Activated CD4-positive, CD25-positive, alpha-beta regulatory T cell treated with anti-CD3 and anti-CD28 coated beads, Interleukin-2, amount 50 U/mL, for 16 hours (primary cell): ENCODE results near the gene RAD51B.

Experiments
- DNase-seq: peaks from one replicate; pipeline ENCODE4 v3.0.0-alpha.2; 2020; ENCODE audit warnings: low read depth, low spot score

RAD51B gene

DNA sequence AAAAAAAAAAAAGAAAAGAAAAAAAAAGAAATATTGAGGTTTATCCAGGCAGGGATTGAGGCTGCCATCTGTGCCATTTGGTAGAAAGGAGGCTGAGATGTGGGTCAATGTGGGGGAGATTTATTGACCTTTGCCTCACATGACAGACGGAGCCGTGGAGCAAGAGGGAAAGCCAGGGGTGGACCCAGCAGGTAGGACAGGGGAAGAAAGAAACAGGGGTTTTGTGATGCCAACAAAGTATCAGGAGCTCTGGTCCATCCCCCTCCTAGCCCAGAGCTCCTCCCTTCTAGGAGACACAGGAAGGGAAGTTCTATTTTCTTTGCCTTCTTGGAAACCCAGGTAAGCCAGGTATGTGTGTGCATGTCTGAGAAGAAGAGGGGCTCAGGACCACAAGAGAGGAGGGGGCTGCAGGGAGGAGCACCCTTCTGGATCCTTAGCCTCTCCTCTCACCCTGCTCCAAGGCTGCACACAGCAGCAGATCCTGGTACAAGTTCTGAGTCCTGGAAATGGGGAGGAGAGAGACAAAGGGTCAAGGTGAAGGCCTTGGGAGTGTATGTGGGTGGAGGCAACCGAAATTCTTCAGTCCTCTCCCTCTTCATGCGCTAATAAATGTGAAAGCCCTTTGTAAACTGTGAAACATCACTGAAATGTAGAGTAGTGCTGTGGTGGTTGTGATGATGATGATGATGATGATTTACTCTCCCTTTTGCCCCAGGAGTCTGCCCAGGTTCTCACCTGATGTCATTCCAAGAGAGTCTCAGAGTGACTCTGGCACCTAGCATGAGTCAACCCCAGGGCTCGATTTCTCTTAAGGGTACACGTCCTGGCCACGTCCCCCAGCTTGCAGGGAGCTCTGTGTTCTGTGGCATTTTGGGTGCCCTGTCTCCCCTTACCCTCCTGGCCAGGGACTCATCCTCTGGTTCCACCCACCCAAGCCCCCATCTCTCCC is 947.0 kb downstream of the RAD51B start:
- DNase-seq, result no peak

DNA sequence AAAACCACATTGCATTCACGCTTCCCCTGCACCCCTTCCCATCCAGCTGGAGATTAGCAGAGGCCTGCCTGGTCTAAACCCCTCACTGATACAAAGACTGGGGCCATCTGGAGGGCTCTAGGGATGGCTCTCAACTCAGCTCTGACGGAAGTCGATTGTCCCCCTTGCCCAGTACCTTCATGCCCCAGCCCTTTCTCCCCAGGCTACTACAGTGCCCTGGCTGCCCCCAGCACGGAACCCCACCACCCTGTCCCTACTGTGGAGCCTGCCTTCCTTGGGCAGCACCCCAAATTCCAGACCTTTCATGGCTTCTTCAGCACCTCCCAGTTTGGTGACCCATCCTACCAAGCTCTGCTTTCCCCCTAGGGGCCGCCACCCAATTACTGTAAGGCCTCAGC is 947.7 kb downstream of the RAD51B start:
- no peak for DNase-seq

DNA sequence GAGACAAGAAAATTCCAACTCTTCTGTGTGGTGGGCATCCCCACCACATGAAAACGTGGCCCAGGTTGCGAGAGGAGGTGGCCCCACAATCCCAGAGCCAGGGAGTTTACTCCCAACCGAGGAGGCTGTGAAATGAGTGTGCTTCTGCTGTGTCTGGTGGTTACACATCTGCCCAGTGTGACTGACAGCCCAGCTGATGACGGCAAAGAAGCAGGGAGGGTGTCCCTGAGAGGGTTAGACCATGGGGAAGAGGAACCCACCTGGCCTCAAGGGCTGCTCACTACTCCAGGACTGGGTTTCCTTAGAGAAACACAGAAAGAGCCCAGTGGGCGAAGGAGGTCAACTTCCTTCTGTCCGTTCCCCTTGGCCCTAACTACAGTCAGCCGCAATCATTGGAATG is 948.7 kb downstream of the RAD51B start:
- DNase-seq, result no peak

DNA sequence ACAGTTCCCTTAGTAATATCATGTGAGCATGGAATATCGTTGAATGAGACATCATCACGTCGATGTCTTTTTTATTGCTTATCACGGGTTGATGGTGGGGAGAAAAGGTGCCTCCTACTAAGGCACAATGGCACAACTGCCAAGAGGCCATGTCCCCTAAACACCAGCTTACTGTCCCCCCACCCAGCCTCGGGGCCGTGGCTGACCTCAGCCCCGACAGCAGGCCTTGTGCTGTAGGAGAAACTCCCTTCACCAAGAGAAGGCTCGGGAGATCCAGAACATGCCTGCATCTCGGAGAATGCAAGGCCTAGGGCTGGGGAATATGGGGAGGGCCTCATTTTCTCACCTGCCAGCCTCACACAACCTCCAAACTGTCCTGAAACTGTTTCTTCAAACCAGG is 950.5 kb downstream of the RAD51B start:
- DNase-seq, result no peak

DNA sequence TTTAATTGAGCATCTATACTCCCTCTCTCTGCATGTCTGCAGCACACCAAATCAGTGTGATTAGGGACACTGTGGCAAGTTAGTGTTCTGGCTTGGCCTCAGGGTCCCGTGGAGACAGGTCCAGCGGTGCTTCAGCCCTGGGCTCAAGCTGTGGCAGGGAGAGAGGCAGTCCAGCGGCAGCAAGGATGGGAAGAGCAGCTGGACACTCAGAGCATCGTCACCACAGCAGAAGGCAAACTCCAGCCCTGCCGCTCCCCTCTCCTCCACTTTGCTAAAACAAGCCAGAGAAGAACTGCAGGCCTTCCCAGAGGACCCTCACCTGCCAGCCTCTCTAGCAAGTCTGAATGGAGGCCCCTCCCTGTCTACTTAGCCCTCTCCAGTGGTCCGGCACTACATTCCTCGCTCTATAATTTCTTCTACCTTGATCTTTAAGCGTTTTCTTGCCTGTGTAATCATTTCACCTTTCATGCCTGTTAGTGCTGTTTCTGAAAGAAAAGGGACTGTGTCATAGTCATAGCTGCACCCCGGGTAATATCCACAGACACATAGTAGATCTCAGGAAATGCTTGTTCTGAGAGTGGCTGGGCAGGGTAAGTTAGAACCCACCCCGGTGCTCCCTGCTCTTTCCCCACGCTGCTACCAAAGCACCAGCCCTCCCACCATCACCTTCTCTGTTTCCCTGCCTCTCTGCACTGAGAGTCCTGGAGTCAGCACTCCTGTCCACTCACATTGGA is 951.1 kb downstream of the RAD51B start:
- no peak for DNase-seq

DNA sequence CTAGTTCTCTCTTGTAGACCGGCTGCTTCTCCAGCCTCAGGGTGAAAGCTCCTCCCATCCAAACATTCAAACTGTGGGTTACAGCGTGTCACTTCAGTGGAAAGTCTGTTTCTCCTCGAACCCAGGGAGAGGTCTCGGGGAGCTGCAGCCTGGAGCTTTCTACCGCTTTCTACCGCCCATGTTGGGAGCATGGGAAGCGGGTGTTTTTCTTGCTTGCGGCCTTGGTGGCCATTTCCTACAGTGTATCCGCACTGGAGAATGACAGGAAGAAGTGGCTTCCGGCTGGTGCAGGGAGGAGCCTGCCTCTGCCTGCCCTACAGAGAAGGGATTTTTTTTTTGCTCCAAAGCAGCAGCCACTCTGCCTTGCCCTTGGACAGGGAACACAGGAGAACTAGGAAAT is 952.1 kb downstream of the RAD51B start:
- DNase-seq, result no peak

DNA sequence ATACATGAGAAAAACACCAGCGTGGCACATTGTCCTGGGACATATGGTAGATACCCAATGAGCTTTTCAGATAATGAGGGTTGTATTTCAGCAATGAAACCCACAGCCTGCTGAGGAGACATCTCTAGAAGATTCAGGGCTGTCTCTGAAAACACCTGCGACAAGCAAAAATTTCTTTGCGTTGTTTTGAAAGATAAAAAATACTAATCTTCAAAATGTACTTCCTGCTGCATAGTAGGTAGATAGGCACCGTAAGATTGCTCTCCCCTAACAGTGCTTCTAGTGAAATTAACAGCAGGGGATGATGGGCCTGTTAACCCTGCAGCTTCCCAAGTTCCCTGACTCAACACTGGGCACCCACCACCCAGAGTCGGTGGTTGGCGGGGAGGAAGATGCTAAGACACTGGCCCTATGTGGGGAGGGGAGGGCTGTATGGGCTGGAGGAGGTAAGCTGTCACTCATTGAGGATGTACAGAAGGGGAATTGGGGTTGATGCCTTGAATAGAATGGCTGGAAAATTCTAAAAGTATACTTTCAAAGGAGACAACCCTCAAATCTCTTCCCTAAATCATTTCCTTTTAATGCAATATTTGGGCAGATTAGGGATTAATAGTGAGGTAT is 953.3 kb downstream of the RAD51B start:
- no peak for DNase-seq

DNA sequence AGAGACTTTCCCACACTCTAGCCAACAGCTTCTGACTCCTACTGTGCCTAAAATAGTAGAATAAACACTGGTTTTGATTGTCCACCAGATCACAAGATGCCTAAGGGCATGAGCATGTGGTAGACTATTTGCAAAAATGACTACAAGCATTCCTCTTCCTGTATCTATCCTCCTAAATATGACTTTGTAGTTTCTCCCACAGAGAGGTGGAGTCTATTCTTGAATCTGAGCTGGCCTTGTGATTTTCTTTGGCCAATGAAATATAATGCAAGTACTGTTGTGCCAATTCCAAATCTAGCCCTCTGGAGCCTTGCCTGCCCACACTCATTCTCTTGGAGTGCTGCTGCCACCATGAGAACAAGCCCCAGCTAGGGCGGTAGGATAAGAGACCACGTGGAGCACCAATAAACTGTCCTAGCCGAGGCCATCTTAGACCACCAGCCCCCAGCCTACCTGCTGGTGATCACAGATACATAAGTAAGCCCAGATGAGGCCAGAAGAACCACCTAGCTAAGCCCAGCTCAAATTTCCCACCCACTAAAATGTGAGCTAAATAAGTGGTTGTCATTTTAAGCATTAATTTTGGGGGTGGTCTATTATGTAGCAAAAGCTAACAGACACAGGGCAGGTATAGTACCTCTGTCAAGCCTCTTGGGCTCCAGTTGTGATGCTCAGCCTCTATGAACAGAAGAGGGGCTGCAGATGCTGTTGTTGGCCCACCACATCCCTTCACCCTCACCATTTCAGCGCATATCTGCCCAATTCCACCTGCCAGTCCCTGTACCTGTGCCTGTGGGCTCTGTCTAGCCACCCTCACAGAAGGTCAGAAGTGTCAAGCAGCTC is 955.4 kb downstream of the RAD51B start:
- DNase-seq, result no peak

DNA sequence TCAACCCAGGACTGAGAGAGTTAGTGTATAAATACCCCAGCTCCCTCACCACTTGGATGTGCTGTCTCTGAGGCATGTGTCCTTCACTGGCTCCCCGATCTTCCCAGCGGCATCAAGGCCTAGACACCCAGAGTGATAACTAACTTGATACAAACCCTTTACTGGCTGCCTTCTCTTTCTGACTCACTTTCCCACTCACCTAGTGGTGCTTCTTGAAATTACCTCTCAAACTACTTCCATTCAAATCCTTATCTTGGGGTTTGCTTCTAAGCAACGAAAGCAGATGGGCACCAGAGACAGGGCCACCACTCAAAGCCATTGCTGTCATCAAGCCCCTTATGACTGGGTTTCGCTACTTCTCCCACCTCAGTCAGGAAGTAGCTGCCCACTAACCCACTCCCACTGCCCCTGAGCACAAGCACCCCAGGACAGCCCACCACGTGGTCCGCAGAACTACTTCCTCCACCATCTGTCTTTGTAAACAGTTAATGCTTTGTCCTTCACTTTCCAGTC is 956.1 kb downstream of the RAD51B start:
- no peak for DNase-seq

DNA sequence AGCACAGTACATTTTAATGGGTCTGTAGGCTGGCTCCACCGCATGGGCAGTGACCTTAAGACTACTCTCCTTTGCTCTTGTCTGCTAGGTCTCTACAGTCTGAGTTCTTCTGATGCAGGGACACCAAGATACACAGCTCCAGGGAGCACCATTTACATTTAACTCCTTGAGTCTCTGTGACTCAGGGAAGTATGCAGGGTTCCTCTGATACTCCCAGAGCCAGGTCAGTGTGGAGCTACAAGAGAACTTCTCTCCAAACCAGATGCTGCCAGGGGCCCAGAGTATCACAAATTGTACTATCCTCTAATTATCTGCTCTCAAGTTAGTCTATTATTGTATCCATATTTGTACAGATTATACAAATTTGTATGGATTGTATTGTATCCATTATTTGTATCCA is 958.1 kb downstream of the RAD51B start:
- DNase-seq, result no peak
